IPS DF 19.7 (cell line): ENCODE data around the gene PSRC1.

ENCODE experiments used
- DNase-seq: peaks from one replicate; pipeline ENCODE4 v3.0.0-alpha.2; 2013; ENCODE audit warnings: low read depth, low spot score

PSRC1 gene

DNA sequence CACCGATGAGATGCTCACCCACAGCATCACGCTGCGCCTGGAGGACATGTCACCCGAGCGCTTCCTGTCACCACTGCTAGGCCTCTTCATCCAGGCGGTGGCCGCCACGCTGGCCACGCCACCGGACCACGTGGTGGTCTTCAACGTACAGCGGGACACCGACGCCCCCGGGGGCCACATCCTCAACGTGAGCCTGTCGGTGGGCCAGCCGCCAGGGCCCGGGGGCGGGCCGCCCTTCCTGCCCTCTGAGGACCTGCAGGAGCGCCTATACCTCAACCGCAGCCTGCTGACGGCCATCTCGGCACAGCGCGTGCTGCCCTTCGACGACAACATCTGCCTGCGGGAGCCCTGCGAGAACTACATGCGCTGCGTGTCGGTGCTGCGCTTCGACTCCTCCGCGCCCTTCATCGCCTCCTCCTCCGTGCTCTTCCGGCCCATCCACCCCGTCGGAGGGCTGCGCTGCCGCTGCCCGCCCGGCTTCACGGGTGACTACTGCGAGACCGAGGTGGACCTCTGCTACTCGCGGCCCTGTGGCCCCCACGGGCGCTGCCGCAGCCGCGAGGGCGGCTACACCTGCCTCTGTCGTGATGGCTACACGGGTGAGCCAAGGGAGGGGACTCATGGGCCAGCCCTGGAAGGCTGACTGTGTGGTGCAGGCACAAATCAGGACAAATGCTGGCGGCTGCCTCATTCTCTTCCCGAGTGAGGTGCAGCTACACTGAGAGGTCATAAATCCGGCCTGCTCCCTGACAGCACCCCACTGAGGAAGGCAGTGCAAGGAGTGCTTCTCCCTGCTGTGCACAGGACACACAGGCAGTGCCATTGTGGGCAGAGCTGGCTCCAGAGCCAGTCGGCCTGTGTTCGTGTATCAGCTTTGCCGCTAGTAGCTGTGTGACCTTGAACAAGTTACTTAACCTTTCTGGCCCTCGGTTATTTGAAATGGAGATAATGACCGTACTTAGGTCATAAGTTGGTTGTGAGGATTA lies 24.2 kb downstream of the PSRC1 start:
- DNase-seq: no peak

GRCh38 chr1:109257682-109258421 lies 25.1 kb downstream of the PSRC1 start:
- no peak for DNase-seq

- DNase-seq: no peak
Observed at GRCh38 chr1:109256971-109257681, 25.8 kb downstream of the PSRC1 start.

DNA sequence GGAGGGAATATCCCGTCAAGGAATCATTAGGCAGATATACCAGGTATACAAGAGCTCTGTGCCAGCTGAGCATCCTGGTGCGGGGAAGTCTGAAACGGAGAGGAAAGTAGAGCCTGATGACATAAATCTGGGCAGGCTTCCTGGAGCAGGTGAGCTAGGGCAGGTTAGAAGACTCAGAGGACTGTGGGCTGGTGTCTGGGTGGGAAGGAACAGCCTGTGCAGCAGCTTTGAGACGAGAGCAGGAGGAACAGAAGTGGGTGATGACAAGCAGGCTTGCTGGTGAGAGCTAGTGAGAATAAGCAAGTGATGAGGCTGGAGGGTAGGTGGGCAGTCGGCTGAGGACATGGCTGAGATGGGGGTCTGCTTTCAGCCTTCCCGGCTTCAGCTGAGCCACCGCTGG lies 26.9 kb downstream of the PSRC1 start:
- no peak for DNase-seq

DNA sequence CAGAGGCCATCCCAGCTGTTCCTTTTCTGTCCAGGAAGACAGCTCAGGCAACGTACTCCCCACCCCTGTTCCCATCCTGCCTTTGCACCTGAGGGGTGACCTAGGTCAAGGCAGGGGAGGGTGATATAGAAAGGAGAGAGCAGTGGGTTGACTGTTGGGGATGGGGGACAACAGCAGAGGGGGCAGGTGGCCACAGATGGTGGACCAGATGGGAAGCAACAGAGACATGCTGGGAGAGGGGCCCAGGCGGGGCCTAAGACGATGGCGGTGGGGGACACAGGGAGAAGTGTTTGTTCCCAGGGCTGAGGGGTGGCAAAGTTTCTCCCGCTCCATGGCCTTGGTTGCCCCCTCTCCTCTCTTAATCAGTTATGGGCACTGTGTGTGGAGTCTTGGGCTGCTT lies 27.3 kb downstream of the PSRC1 start:
- no peak for DNase-seq

- DNase-seq: no peak
Observed at GRCh38 chr1:109255097-109255651, 27.8 kb downstream of the PSRC1 start.

- DNase-seq: no peak
Observed at GRCh38 chr1:109254621-109255096, 28.3 kb downstream of the PSRC1 start.

DNA sequence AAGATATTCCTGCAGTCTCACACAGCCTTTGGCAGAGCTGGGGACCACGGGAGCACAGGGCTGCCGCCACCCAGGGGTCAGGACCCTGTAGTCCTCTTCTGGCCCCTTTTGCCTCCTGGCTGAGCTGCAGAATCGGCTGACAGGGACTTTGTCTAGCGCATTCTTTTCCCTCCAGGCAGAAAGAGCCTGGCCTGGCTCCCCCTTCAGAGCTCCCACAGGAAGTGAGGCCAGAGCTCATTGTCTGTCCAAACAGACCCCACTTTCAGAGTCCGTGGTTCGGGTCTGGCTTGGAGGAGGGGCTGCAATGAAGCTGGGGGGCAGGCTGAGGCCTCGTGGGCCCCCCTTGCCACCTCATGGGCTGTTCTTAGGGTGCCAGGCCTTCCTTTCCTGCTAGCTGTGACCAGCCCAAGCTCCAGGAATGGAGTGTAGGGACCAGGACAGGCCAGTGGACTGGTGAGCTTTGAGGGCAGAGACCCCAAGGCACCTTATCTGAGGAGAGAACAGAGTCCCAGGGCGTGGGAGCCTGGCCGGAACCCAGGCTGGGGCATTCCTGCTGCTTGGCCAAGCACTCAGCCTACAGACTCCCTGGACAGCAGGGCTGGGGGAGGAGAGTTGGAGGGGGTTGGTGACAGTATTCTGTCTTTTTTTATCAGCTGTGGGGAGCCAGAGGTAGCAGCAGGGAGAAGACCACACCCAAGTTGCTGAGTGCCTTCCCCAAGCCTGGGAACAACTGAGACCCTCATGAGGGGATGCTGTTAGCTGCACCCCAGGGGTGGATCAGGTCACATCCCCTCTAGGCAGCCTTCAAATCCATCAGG lies 28.9 kb downstream of the PSRC1 start:
- DNase-seq: no peak

- DNase-seq: no peak
Observed at GRCh38 chr1:109252893-109253802, 29.8 kb downstream of the PSRC1 start.

DNA sequence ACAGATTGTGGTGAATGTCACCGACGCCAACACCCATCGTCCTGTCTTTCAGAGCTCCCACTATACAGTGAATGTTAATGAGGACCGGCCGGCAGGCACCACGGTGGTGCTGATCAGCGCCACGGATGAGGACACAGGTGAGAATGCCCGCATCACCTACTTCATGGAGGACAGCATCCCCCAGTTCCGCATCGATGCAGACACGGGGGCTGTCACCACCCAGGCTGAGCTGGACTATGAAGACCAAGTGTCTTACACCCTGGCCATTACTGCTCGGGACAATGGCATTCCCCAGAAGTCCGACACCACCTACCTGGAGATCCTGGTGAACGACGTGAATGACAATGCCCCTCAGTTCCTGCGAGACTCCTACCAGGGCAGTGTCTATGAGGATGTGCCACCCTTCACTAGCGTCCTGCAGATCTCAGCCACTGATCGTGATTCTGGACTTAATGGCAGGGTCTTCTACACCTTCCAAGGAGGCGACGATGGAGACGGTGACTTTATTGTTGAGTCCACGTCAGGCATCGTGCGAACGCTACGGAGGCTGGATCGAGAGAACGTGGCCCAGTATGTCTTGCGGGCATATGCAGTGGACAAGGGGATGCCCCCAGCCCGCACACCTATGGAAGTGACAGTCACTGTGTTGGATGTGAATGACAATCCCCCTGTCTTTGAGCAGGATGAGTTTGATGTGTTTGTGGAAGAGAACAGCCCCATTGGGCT lies 30.6 kb downstream of the PSRC1 start:
- DNase-seq: no peak

- DNase-seq: no peak
Observed at GRCh38 chr1:109251277-109252166, 31.4 kb downstream of the PSRC1 start.

- DNase-seq: no peak
Observed at GRCh38 chr1:109250454-109251276, 32.3 kb downstream of the PSRC1 start.

DNA sequence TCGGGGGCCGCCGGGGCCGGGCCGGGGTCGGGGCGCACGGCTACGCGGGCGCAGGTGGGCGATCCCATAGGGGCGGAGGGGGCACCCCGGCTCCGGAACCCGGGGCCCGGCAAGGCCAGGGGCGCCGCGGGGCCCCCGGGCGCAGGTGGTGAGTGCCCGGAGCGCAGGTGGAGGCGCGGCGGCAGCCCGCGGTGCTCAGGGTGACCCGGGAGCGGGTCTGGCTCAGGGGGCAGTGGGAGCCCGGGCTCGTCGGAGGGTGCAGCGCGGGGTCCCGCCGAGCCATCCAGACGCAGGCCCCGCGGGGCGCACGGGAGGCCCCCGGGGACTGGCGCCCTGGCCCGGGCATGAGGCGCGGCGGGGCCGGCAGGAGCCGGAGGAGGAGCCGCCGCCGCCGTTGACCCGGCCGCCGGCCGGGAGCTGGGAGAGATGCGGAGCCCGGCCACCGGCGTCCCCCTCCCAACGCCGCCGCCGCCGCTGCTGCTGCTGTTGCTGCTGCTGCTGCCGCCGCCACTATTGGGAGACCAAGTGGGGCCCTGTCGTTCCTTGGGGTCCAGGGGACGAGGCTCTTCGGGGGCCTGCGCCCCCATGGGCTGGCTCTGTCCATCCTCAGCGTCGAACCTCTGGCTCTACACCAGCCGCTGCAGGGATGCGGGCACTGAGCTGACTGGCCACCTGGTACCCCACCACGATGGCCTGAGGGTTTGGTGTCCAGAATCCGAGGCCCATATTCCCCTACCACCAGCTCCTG lies 33.1 kb downstream of the PSRC1 start:
- no peak for DNase-seq

GRCh38 chr1:109248797-109249629 lies 33.9 kb downstream of the PSRC1 start, which contains the start of gene CELSR2:
CELSR2 (plus strand) TSS chr1:109249539; CDS start chr1:109250080, 541 bp downstream.
- no peak for DNase-seq

DNA sequence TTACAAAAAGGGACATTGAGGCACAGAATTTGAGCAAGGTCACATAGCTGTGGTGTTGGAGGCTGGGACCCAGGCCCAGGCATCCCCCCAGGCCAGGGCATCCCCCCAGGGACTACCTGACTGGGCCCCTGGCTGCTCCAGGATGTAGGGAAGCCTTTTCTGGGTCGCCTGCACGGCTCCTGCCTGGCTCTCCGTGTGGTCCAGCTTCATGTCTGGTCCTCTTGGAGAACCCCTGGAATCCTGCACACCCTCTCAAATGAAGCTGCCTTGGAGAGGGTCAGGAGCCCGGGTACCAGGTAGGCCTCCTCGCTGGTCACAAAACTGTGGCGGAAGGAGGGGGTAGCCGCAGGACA lies 34.5 kb downstream of the PSRC1 start:
- no peak for DNase-seq
